Lower lobe of right lung (tissue), 2 donors: ENCODE measurements around the gene PPP6R3. TPM values are rescaled to one million over a fixed set of nuclear protein-coding genes. Genes with fewer than 3 reads are reported as not detected.
"Not testable (repeated sequence)": the region's sequence is repeated elsewhere in the genome, so short reads cannot be mapped to it uniquely, and the experiment has no call there.

Experiments used
- ATAC-seq, 2 donors: fragments of 200-7000 bp; cut with Tn5 transposase; one replicate each; pipeline ENCODE4 v1.9.1; 2020 to 2022; ENCODE audit warnings: mild to moderate bottlenecking in 2 of 2, moderate library complexity in 2 of 2
- DNase-seq: peaks from one replicate; pipeline ENCODE4 v3.0.0-alpha.2; 2020
- H3K27ac ChIP-seq: fragments of 200-600 bp; one replicate; pipeline ENCODE4 v1.8.0; 2022
- H3K27me3 ChIP-seq: fragments of 200-600 bp; one replicate; pipeline ENCODE4 v1.8.0; 2022; ENCODE audit warnings: low read depth
- H3K36me3 ChIP-seq: fragments of 200-600 bp; one replicate; pipeline ENCODE4 v1.8.0; 2022; ENCODE audit warnings: mild to moderate bottlenecking
- H3K4me1 ChIP-seq: fragments of 200-600 bp; one replicate; pipeline ENCODE4 v1.8.0; 2022
- H3K4me3 ChIP-seq: fragments of 200-600 bp; one replicate; pipeline ENCODE4 v1.8.0; 2022; ENCODE audit warnings: mild to moderate bottlenecking
- H3K9me3 ChIP-seq: fragments of 200-600 bp; one replicate; pipeline ENCODE4 v1.8.0; 2022
- CTCF ChIP-seq: fragments of 200-600 bp; IDR thresholded peaks from one replicate; pipeline ENCODE4 v1.8.0; 2022; ENCODE audit warnings: antibody characterized with exemption, mild to moderate bottlenecking
- intact Hi-C: fragments of 100-400 bp; cut with DNase I; formaldehyde crosslinking; loops from one replicate; pipeline ENCODE4 v1.11.0; 2022
- total RNA-seq: library from RNA; stranded (reverse); fragmentation: NEBNext Ultra II Directional; extraction: Animal tissue kit (Norgen Biotek cat#: 25700); gene quantifications from one replicate; pipeline ENCODE4 v1.2.1, GENCODE V29; 2021
- donor health status: DM: no; HTN: yes; CAD: no; lungs with severe emphysema.

The PPP6R3 gene
- total RNA-seq, 1 donor from 2014 or later: 98.0 TPM

GRCh38 chr11:68431984-68432645 lies 28.4 kb upstream of the PPP6R3 start:
- no peaks in the 10 kb centered on the region for H3K27me3 ChIP-seq
- DNase-seq (no peak), ATAC-seq (no peak)
- H3K4me1 ChIP-seq: peaks cover 4% of the 10 kb centered on the region
- peaks cover 86% of the 10 kb centered on the region for H3K36me3 ChIP-seq
- no peak overlapping the region for H3K27ac ChIP-seq
- intact Hi-C loops: no loop called here
- H3K9me3 ChIP-seq: peaks cover 14% of the 10 kb centered on the region
- TF ChIP-seq CTCF: no peak
- H3K4me3 ChIP-seq: no peak overlapping the region

GRCh38 chr11:68432874-68433273 lies 27.7 kb upstream of the PPP6R3 start:
- no peak overlapping the region for H3K27ac ChIP-seq
- TF ChIP-seq CTCF: no peak
- H3K4me3 ChIP-seq: no peak overlapping the region
- H3K9me3 ChIP-seq: peaks cover 14% of the 10 kb centered on the region
- ATAC-seq (no peak), DNase-seq (no peak)
- peaks cover 90% of the 10 kb centered on the region for H3K36me3 ChIP-seq
- H3K27me3 ChIP-seq: no peaks in the 10 kb centered on the region
- peaks cover 12% of the 10 kb centered on the region for H3K4me1 ChIP-seq
- intact Hi-C loops: no loop called here

- intact Hi-C loops: no loop called here
- TF ChIP-seq CTCF: no peak
- H3K4me1 ChIP-seq: peaks cover 14% of the 10 kb centered on the region
- no peak overlapping the region for H3K4me3 ChIP-seq
- DNase-seq (no peak), ATAC-seq (no peak)
- H3K36me3 ChIP-seq: peaks cover 90% of the 10 kb centered on the region
- H3K9me3 ChIP-seq: peaks cover 14% of the 10 kb centered on the region
- no peak overlapping the region for H3K27ac ChIP-seq
- H3K27me3 ChIP-seq: no peaks in the 10 kb centered on the region
These were observed 27.0 kb upstream of the PPP6R3 start for GRCh38 chr11:68433541-68433940.

GRCh38 chr11:68434159-68434558 lies 26.4 kb upstream of the PPP6R3 start:
- H3K4me3 ChIP-seq, intact Hi-C loops, H3K27ac ChIP-seq, H3K27me3 ChIP-seq, DNase-seq, ATAC-seq: not testable (repeated sequence)
- Histone ChIP-seq H3K9me3 (peaks cover 11% of the 10 kb centered on the region), H3K4me1 (peaks cover 14% of the 10 kb centered on the region), H3K36me3 (peaks cover 95% of the 10 kb centered on the region)

GRCh38 chr11:68436162-68436888 lies 24.2 kb upstream of the PPP6R3 start:
- Histone ChIP-seq H3K36me3 (peaks cover 93% of the 10 kb centered on the region), H3K4me3 (no peak overlapping the region), H3K27me3 (no peaks in the 10 kb centered on the region), H3K27ac (peak overlapping the region; percentile 62), H3K4me1 (peaks cover 14% of the 10 kb centered on the region), H3K9me3 (no peaks in the 10 kb centered on the region)
- TF ChIP-seq CTCF: no peak
- DNase-seq (no peak), ATAC-seq (no peak)
- intact Hi-C loops: no loop called here
